Right lobe of liver (tissue), 6 donors: ENCODE results near the gene NPSR1. TPM values are rescaled to one million over a fixed set of nuclear protein-coding genes. Genes with fewer than 3 reads are reported as not detected.
A peak's percentile ranks its signal among the peaks of the same experiment; 100 is the strongest.

Experiments
- ATAC-seq, 4 donors: fragments of 200-7000 bp; cut with Tn5 transposase; one replicate each; pipeline ENCODE4 v1.9.1; 2020; ENCODE audit warnings: mild to moderate bottlenecking in 4 of 4, moderate library complexity in 4 of 4
- DNase-seq, 3 donors: peaks; one replicate each; pipeline ENCODE4 v3.0.0-alpha.2; 2020
- H3K27ac ChIP-seq, 3 donors: fragments of 200-600 bp; one replicate each; pipeline ENCODE4 v1.8.0; 2022
- H3K27me3 ChIP-seq, 2 donors: fragments of 200-600 bp; one replicate each; pipeline ENCODE4 v1.8.0; 2022
- H3K36me3 ChIP-seq, 4 donors: fragments of 200-600 bp; sonication (generic) in 1 of 4; one replicate each; pipeline versions ENCODE4 v1.5.1 to v1.8.0; 2017 to 2022; ENCODE audit warnings: control low read depth in 1 of 4
- H3K4me1 ChIP-seq, 4 donors: fragments of 200-600 bp; sonication (generic) in 1 of 4; one replicate each; pipeline versions ENCODE4 v1.5.1 to v1.8.0; 2017 to 2022; ENCODE audit warnings: control low read depth in 1 of 4
- H3K4me3 ChIP-seq, 3 donors: fragments of 200-600 bp; one replicate each; pipeline ENCODE4 v1.8.0; 2022
- H3K9me3 ChIP-seq, 4 donors: fragments of 200-600 bp; sonication (generic) in 1 of 4; one replicate each; pipeline versions ENCODE4 v1.5.1 to v1.8.0; 2017 to 2022; ENCODE audit warnings: control low read depth in 1 of 4
- POLR2A ChIP-seq: fragments of 450-650 bp; IDR thresholded peaks from one replicate; pipeline ENCODE4 v1.6.1; 2017; ENCODE audit warnings: antibody characterized with exemption, mild to moderate bottlenecking
- WGBS: methylation state at CpG from one replicate; pipeline ENCODE4 v1.1.6; 2018; ENCODE audit warnings: low coverage, low lambda C conversion rate; ENCODE audit not compliant: insufficient coverage; ENCODE audit errors: missing lambda C conversion rate; 5-methylcytosine and 5-hydroxymethylcytosine counted together
- intact Hi-C, 2 donors: fragments of 100-400 bp; cut with DNase I; formaldehyde crosslinking; loops; one replicate each; pipeline versions ENCODE4 v1.11.2 to v1.14.1; 2022
- total RNA-seq, 6 experiments: library from RNA; depleted of rRNA in 2 of 6; stranded (reverse); fragments of >200 nt in 2 of 6; fragmentation: NEBNext Ultra II Directional in 3 of 6; extraction: Animal tissue kit (Norgen Biotek cat#: 25700) in 3 of 6; gene quantifications; one replicate each; pipeline versions ENCODE4 v1.1.0 to v1.2.4, GENCODE V29; 2016 to 2023
- TF ChIP-seq, protein P1 (sequence below), 4 donors: fragments of 200-600 bp in 3 of 4; fragments of 450-650 bp in 1 of 4; IDR thresholded peaks; one replicate each; pipeline versions ENCODE4 v1.5.1 to v1.8.0; 2016 to 2022; ENCODE audit warnings: antibody characterized with exemption in 4 of 4, mild to moderate bottlenecking in 2 of 4
- donor health status: DM: no; HTN: yes; CAD: no.
- donor health status: DM: no; HTN: no; CAD: no.
- donor health status: DM: no; HTN: no; CAD: no.
- donor health status: DM: no; HTN: yes; CAD: no.
- donor health status: DM: no; HTN: yes; CAD: no.

Gene NPSR1
- total RNA-seq, 6 experiments from 2014 or later, result not detected

DNA sequence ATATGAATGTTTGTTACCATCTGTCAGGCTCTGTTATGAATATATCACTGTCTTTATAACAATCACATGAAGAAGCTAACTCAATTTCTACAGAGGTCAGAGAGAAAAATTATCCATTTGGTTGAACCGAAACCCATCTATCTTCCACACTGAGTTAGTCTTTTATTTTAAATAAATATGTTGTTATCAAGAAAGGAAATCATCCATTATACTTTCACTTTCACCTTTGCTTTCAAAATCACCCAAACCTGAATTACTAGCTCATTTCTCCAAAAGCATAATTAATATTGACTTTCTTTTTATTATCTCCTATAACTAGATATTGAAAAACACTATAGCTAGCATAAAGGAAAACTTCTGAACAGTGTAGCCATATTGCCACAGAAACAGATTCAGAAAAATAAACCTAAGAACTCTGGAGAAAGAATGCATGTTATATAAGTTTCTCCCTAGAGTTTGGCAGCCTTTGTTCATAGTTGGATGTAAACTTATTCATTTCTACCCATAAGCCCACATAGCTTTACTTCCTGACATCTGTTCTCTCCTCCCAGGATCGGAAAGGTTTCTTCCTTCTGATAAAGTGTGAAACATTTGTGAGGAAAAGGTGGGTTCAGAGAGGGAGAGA lies 66.0 kb downstream of the NPSR1 start:
- H3K27ac ChIP-seq, result no peak overlapping the region
- 22% methylated on average over 2 of the region's 2 CpGs for WGBS
- H3K9me3 ChIP-seq, result no peaks in the 10 kb centered on the region
- intact Hi-C loops, result no loop called here
- H3K27me3 ChIP-seq, result no peaks in the 10 kb centered on the region
- no peaks in the 10 kb centered on the region for H3K4me1 ChIP-seq
- H3K4me3 ChIP-seq, result no peak overlapping the region
- TF ChIP-seq POLR2A, result no peak
- TF ChIP-seq, protein P1, sequence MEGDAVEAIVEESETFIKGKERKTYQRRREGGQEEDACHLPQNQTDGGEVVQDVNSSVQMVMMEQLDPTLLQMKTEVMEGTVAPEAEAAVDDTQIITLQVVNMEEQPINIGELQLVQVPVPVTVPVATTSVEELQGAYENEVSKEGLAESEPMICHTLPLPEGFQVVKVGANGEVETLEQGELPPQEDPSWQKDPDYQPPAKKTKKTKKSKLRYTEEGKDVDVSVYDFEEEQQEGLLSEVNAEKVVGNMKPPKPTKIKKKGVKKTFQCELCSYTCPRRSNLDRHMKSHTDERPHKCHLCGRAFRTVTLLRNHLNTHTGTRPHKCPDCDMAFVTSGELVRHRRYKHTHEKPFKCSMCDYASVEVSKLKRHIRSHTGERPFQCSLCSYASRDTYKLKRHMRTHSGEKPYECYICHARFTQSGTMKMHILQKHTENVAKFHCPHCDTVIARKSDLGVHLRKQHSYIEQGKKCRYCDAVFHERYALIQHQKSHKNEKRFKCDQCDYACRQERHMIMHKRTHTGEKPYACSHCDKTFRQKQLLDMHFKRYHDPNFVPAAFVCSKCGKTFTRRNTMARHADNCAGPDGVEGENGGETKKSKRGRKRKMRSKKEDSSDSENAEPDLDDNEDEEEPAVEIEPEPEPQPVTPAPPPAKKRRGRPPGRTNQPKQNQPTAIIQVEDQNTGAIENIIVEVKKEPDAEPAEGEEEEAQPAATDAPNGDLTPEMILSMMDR (IDR thresholded peaks at IDR 0.05), result no peak
- peak in 1 of 4 donors; percentile 62 for ATAC-seq
- no peaks in the 10 kb centered on the region for H3K36me3 ChIP-seq
- DNase-seq, result no peak

DNA sequence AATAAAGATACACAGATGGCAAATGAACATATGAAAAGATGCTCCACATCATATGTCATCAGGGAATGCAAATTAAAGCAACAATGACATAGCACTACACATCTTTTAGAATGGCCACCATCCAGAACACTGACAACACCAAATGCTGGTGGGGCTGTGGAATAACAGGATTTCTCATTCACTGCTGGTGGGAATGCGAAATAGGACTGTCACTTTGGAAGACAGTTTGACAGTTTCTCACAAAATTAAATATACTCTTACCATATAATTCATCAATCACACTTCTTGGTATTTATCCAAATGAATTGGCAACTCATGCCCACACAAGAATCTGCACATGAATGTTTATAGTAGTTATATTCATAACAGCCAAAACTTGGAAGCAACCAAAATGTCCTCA lies 68.2 kb downstream of the NPSR1 start:
- Histone ChIP-seq H3K27ac (no peak overlapping the region), H3K36me3 (no peaks in the 10 kb centered on the region), H3K27me3 (no peaks in the 10 kb centered on the region), H3K4me1 (no peaks in the 10 kb centered on the region), H3K9me3 (no peaks in the 10 kb centered on the region), H3K4me3 (no peak overlapping the region)
- DNase-seq (no peak), ATAC-seq (no peak)
- intact Hi-C loops, result no loop called here
- WGBS, result 73% methylated on average over 1 of the region's 1 CpG
- TF ChIP-seq, protein P1 (IDR thresholded peaks at IDR 0.05), result no peak
- no peak for TF ChIP-seq POLR2A

DNA sequence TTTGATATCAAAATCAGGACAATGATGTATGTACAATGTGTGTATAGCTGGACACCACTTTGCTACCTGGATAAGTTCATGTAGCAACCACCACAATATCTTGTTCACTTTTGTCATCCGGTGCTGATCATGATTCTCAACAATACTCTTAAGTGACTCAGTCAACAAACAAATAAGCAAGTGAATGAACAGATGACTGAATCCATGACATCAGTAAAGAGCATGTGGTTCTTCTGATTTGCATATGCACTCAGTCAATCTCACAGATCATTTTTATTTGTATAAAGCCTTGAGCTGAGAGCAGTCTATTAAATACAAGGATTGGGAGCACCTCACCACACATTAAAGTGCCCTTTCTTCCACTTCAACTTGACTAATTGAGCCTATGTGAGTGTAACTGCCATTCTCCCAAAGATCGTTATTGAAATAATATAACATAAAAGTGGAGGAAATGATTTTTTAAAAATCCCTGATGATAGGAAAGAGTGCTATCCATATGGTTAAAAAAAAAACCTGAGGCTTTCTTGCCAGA lies 69.5 kb downstream of the NPSR1 start:
- H3K4me3 ChIP-seq, result no peak overlapping the region
- no peaks in the 10 kb centered on the region for H3K36me3 ChIP-seq
- no peaks in the 10 kb centered on the region for H3K9me3 ChIP-seq
- no peaks in the 10 kb centered on the region for H3K27me3 ChIP-seq
- intact Hi-C loops, result no loop called here
- no peak overlapping the region for H3K27ac ChIP-seq
- no peaks in the 10 kb centered on the region for H3K4me1 ChIP-seq
- no peak for TF ChIP-seq POLR2A
- TF ChIP-seq, protein P1 (IDR thresholded peaks at IDR 0.05), result no peak
- ATAC-seq, result peak in 1 of 4 donors; percentile 31
- WGBS, result 61% methylated on average over 2 of the region's 2 CpGs
- DNase-seq, result no peak

DNA sequence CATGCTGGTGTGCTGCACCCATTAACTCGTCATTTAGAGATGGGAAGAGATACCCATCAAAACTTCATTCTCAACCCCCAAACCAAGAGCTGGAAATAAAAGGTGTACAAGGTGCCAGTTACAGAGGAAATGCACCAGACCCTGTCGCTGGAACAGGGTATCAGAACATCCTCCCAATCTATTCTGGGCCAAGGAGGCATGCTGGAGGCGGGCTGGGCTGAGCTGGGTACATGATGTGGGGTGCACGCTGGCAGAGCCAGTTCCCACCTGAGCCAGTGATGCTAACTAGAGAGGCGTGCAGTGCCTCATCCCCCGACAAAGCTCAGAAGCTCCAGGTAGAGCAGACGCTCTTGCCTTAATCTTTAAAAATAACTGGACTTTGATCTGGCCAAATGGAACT lies 70.1 kb downstream of the NPSR1 start:
- TF ChIP-seq POLR2A, result no peak
- TF ChIP-seq, protein P1 (IDR thresholded peaks at IDR 0.05), result no peak
- 50% methylated on average over 2 of the region's 7 CpGs for WGBS
- H3K9me3 ChIP-seq, result no peaks in the 10 kb centered on the region
- no peak overlapping the region for H3K27ac ChIP-seq
- intact Hi-C loops, result no loop called here
- DNase-seq (no peak), ATAC-seq (no peak)
- no peaks in the 10 kb centered on the region for H3K4me1 ChIP-seq
- H3K27me3 ChIP-seq, result no peaks in the 10 kb centered on the region
- no peak overlapping the region for H3K4me3 ChIP-seq
- no peaks in the 10 kb centered on the region for H3K36me3 ChIP-seq
